Dendritic cell treated with granulocyte-macrophage colony-stimulating factor and Interleukin-4, amounts not matched to agents 40 ng/mL and 50 ng/mL, for 4 days (primary cell): Measurements from ENCODE around the gene NR1I3.
A peak's percentile ranks its signal among the peaks of the same experiment; 100 is the strongest.

Experiments used
- H3K27ac Mint-ChIP-seq: one replicate; pipeline ENCODE4 v1.8.0; 2022; ENCODE audit warnings: mild to moderate bottlenecking, mixed read lengths
- H3K27me3 Mint-ChIP-seq: one replicate; pipeline ENCODE4 v1.8.0; 2022; ENCODE audit warnings: mild to moderate bottlenecking, mixed read lengths
- H3K36me3 Mint-ChIP-seq: one replicate; pipeline ENCODE4 v1.8.0; 2022; ENCODE audit warnings: low read depth, mixed read lengths
- H3K4me1 Mint-ChIP-seq: one replicate; pipeline ENCODE4 v1.8.0; 2022; ENCODE audit warnings: low read depth, mixed read lengths
- H3K4me3 Mint-ChIP-seq: one replicate; pipeline ENCODE4 v1.8.0; 2022; ENCODE audit warnings: mild to moderate bottlenecking, moderate library complexity, mixed read lengths
- H3K9me3 Mint-ChIP-seq: one replicate; pipeline ENCODE4 v1.8.0; 2022; ENCODE audit warnings: mixed read lengths
- intact Hi-C: fragments of 100-400 bp; cut with micrococcal nuclease; formaldehyde crosslinking; loops from one replicate; pipeline ENCODE4 v1.15.0; 2022

Gene NR1I3

GRCh38 chr1:161190962-161191521 lies 47.0 kb downstream of the NR1I3 start:
- intact Hi-C loops: no loop called here

DNA sequence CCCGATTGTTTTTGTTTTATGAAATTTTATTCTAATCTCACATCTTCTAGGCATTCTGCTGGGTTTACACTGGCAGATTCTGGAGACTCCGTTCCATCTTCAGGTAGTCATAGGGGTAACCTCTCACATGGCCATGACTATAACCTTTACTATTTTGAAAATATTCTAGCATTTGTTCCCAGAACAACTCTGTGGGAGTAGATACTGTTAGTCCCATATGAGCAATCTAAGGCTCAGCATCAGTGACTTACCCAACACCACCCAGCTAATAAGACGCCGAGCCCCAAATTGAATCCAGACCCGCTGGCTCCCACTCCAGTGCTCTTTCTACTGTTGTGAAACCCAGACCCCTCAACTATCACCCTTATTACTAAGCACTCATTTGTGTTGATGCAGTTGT lies 49.0 kb downstream of the NR1I3 start:
- H3K4me1 Mint-ChIP-seq: peaks cover 75% of the 10 kb centered on the region
- no peaks in the 10 kb centered on the region for H3K27me3 Mint-ChIP-seq
- intact Hi-C loops: no loop called here
- no peak overlapping the region for H3K27ac Mint-ChIP-seq
- H3K36me3 Mint-ChIP-seq: no peaks in the 10 kb centered on the region
- H3K9me3 Mint-ChIP-seq: no peaks in the 10 kb centered on the region
- H3K4me3 Mint-ChIP-seq: no peak overlapping the region

More at GRCh38 chr1:161190962-161191521, 47.0 kb downstream of the NR1I3 start:
- H3K4me1 Mint-ChIP-seq: peaks cover 75% of the 10 kb centered on the region
- no peak overlapping the region for H3K4me3 Mint-ChIP-seq
- H3K27ac Mint-ChIP-seq: peak overlapping the region; percentile 58
- H3K9me3 Mint-ChIP-seq: no peaks in the 10 kb centered on the region
- no peaks in the 10 kb centered on the region for H3K36me3 Mint-ChIP-seq
- H3K27me3 Mint-ChIP-seq: no peaks in the 10 kb centered on the region

GRCh38 chr1:161188381-161188780 lies 49.6 kb downstream of the NR1I3 start:
- Mint-ChIP-seq H3K9me3 (no peaks in the 10 kb centered on the region), H3K36me3 (no peaks in the 10 kb centered on the region), H3K27me3 (no peaks in the 10 kb centered on the region), H3K4me1 (peaks cover 74% of the 10 kb centered on the region), H3K4me3 (no peak overlapping the region), H3K27ac (no peak overlapping the region)
- intact Hi-C loops: no loop called here

DNA sequence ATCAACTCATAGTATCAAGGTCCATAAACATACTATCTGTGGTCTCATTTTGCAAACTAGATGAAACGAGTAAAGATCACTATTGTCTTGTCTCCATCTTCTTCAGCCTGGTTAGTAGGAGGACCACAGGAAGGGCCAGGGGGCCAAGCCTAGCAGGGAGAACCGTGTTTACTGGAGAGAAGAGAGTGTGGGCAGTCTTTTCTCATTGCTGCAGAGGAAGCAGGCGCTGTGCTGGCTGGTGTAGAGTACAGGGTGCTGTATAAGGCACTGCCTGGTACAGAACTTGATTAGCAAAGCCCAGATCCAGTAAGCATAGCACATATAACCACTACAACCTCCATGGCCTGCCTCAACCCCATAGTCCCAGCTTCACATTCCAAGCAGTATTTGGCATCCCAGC lies 50.7 kb downstream of the NR1I3 start:
- H3K4me1 Mint-ChIP-seq: peaks cover 73% of the 10 kb centered on the region
- H3K9me3 Mint-ChIP-seq: no peaks in the 10 kb centered on the region
- H3K27ac Mint-ChIP-seq: peak overlapping the region; percentile 92
- no peaks in the 10 kb centered on the region for H3K36me3 Mint-ChIP-seq
- intact Hi-C loops: no loop called here
- no peaks in the 10 kb centered on the region for H3K27me3 Mint-ChIP-seq
- no peak overlapping the region for H3K4me3 Mint-ChIP-seq

GRCh38 chr1:161185732-161186311 lies 52.2 kb downstream of the NR1I3 start:
- Mint-ChIP-seq H3K9me3 (no peaks in the 10 kb centered on the region), H3K27ac (peak overlapping the region; percentile 92)

GRCh38 chr1:161185282-161185682 lies 52.7 kb downstream of the NR1I3 start:
- H3K36me3 Mint-ChIP-seq: no peaks in the 10 kb centered on the region
- H3K9me3 Mint-ChIP-seq: no peaks in the 10 kb centered on the region
- H3K27me3 Mint-ChIP-seq: no peaks in the 10 kb centered on the region
- H3K4me3 Mint-ChIP-seq: peak overlapping the region; percentile 10
- intact Hi-C loops: no loop called here
- H3K4me1 Mint-ChIP-seq: peaks cover 78% of the 10 kb centered on the region
- H3K27ac Mint-ChIP-seq: peak overlapping the region; percentile 92

More at GRCh38 chr1:161185732-161186311, 52.2 kb downstream of the NR1I3 start:
- peaks cover 72% of the 10 kb centered on the region for H3K4me1 Mint-ChIP-seq
- H3K36me3 Mint-ChIP-seq: no peaks in the 10 kb centered on the region
- intact Hi-C loops: no loop called here
- no peaks in the 10 kb centered on the region for H3K27me3 Mint-ChIP-seq
- H3K4me3 Mint-ChIP-seq: no peak overlapping the region

DNA sequence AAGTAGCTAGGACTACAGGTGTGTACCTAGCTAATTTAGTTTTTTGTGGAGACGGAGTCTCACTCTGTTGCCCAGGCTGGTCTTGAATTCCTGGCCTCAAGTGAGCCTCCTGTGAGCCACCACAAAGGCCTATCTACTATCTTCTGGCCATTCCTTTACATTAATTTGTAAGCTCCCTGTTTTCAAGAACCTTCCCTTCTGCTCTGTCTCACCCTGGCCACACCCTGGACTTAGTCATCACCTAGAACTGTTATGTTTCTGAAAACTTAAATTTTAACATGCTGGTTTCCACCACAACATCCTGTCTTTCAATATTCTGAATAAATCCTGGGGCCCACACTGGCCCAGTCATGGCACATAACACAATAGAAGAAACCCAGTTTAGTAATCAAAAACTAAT lies 55.8 kb downstream of the NR1I3 start:
- H3K36me3 Mint-ChIP-seq: peaks cover 3% of the 10 kb centered on the region
- H3K4me1 Mint-ChIP-seq: peaks cover 67% of the 10 kb centered on the region
- no peaks in the 10 kb centered on the region for H3K9me3 Mint-ChIP-seq
- intact Hi-C loops: no loop called here
- H3K27me3 Mint-ChIP-seq: no peaks in the 10 kb centered on the region
- peak overlapping the region; percentile 17 for H3K4me3 Mint-ChIP-seq
- H3K27ac Mint-ChIP-seq: peak overlapping the region; percentile 58

GRCh38 chr1:161180639-161181038 lies 57.4 kb downstream of the NR1I3 start:
- peaks cover 13% of the 10 kb centered on the region for H3K36me3 Mint-ChIP-seq
- no peak overlapping the region for H3K4me3 Mint-ChIP-seq

GRCh38 chr1:161179698-161180097 lies 58.3 kb downstream of the NR1I3 start:
- Mint-ChIP-seq H3K4me3 (no peak overlapping the region), H3K27ac (no peak overlapping the region)
- intact Hi-C loops: no loop called here

More at GRCh38 chr1:161180639-161181038, 57.4 kb downstream of the NR1I3 start:
- Mint-ChIP-seq H3K4me1 (peaks cover 63% of the 10 kb centered on the region), H3K27ac (no peak overlapping the region), H3K9me3 (no peaks in the 10 kb centered on the region), H3K27me3 (no peaks in the 10 kb centered on the region)
- intact Hi-C loops: no loop called here

More at GRCh38 chr1:161179698-161180097, 58.3 kb downstream of the NR1I3 start:
- Mint-ChIP-seq H3K36me3 (peaks cover 22% of the 10 kb centered on the region), H3K9me3 (no peaks in the 10 kb centered on the region), H3K4me1 (peaks cover 58% of the 10 kb centered on the region), H3K27me3 (no peaks in the 10 kb centered on the region)
